Ovary (tissue), 1 donor: ENCODE results near the gene DPP4.

Source experiments
- EP300 ChIP-seq: sonication (generic); formaldehyde crosslinking; IDR thresholded peaks from one replicate; pipeline ENCODE4 v1.6.1; 2017; ENCODE audit warnings: antibody characterized with exemption
- POLR2A ChIP-seq: fragments of 450-650 bp; IDR thresholded peaks from one replicate; pipeline ENCODE4 v1.6.1; 2017; ENCODE audit warnings: antibody characterized with exemption, mild to moderate bottlenecking, moderate library complexity

- no peak for TF ChIP-seq EP300
- TF ChIP-seq POLR2A: no peak
Measured at GRCh38 chr2:161962160-161962559, 111.9 kb downstream of the DPP4 start.
